T-helper 2 cell treated with Interferon-gamma antibody and Interleukin-4, amounts not matched to agents 5 μg/mL and 100 μg/mL, for 36 hours (primary cell): Measurements from ENCODE around the gene LBX1.

Source experiments
- DNase-seq: peaks from one replicate; pipeline ENCODE4 v3.0.0; 2021; ENCODE audit warnings: low spot score
- H3K27ac Mint-ChIP-seq: one replicate; pipeline ENCODE4 v1.8.0; 2021; ENCODE audit warnings: mild to moderate bottlenecking, mixed read lengths
- H3K27me3 Mint-ChIP-seq: one replicate; pipeline ENCODE4 v1.8.0; 2021; ENCODE audit warnings: low read depth, mixed read lengths
- H3K36me3 Mint-ChIP-seq: one replicate; pipeline ENCODE4 v1.8.0; 2021; ENCODE audit warnings: low read depth, mixed read lengths
- H3K4me1 Mint-ChIP-seq: one replicate; pipeline ENCODE4 v1.8.0; 2021; ENCODE audit warnings: low read depth, mixed read lengths
- H3K4me3 Mint-ChIP-seq: one replicate; pipeline ENCODE4 v1.8.0; 2022; ENCODE audit warnings: mild to moderate bottlenecking, moderate library complexity, mixed read lengths
- H3K9me3 Mint-ChIP-seq: one replicate; pipeline ENCODE4 v1.8.0; 2021; ENCODE audit warnings: mixed read lengths

The LBX1 gene

GRCh38 chr10:101258179-101258885, 29.1 kb upstream of the LBX1 start:
- no peak for DNase-seq
- Mint-ChIP-seq H3K9me3 (no peaks in the 10 kb centered on the region), H3K27me3 (peaks cover 31% of the 10 kb centered on the region), H3K27ac (no peak overlapping the region), H3K36me3 (no peaks in the 10 kb centered on the region), H3K4me3 (no peak overlapping the region), H3K4me1 (no peaks in the 10 kb centered on the region)

DNA sequence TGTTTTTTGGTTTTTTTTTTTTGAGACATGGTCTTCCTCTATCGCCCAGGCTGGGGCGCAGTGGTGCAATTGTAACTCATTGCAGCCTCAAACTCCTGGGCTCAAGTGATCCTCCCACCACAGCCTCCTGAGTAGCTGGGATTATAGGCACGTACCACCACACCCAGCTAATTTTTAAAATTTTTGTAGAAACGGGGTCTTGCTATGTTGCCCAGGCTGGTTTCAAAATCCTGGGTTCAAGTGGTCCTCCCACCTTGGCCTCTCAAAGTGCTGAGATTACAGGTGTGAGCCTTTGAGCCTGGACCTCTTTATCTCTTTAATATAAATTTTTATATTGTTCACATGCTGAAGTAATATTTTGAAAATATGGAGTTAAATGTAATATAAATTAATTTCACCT, 28.2 kb upstream of the LBX1 start:
- no peak for DNase-seq
- H3K27ac Mint-ChIP-seq: no peak overlapping the region
- H3K36me3 Mint-ChIP-seq: no peaks in the 10 kb centered on the region
- H3K27me3 Mint-ChIP-seq: peaks cover 24% of the 10 kb centered on the region
- H3K4me1 Mint-ChIP-seq: no peaks in the 10 kb centered on the region
- no peaks in the 10 kb centered on the region for H3K9me3 Mint-ChIP-seq
- H3K4me3 Mint-ChIP-seq: no peak overlapping the region

- H3K27me3 Mint-ChIP-seq: peaks cover 22% of the 10 kb centered on the region
These were observed 27.8 kb upstream of the LBX1 start for GRCh38 chr10:101257084-101257483.

GRCh38 chr10:101256387-101256786, 27.1 kb upstream of the LBX1 start:
- H3K4me1 Mint-ChIP-seq: no peaks in the 10 kb centered on the region
- H3K9me3 Mint-ChIP-seq: no peaks in the 10 kb centered on the region
- no peaks in the 10 kb centered on the region for H3K36me3 Mint-ChIP-seq
- no peak overlapping the region for H3K27ac Mint-ChIP-seq
- DNase-seq: no peak
- H3K27me3 Mint-ChIP-seq: peaks cover 21% of the 10 kb centered on the region
- no peak overlapping the region for H3K4me3 Mint-ChIP-seq

More at GRCh38 chr10:101257084-101257483, 27.8 kb upstream of the LBX1 start:
- Mint-ChIP-seq H3K4me3 (no peak overlapping the region), H3K4me1 (no peaks in the 10 kb centered on the region), H3K9me3 (no peaks in the 10 kb centered on the region), H3K27ac (no peak overlapping the region), H3K36me3 (no peaks in the 10 kb centered on the region)
- DNase-seq: no peak

DNA sequence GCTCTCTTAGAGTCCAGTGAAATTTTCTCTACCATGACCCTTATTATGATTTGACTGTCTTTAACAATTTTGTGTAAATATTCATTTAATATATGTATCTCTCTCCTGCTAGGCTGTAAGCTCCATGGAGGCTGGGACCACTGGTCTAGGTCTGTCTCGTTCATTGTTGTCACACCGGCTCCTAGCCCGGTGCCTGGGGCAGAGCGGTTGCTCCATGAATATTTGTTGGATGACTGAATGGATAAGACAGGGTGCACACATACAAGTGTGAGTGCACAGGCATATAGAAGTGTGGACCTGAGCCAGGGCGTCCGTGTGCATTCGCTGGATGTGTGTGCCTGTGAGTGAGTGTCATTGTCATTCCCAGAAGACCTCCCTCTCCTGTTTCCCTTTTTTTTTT, 20.9 kb upstream of the LBX1 start:
- H3K27me3 Mint-ChIP-seq: peaks cover 20% of the 10 kb centered on the region
- no peaks in the 10 kb centered on the region for H3K9me3 Mint-ChIP-seq
- no peak for DNase-seq
- no peaks in the 10 kb centered on the region for H3K36me3 Mint-ChIP-seq
- no peaks in the 10 kb centered on the region for H3K4me1 Mint-ChIP-seq
- H3K27ac Mint-ChIP-seq: no peak overlapping the region
- H3K4me3 Mint-ChIP-seq: no peak overlapping the region

DNA sequence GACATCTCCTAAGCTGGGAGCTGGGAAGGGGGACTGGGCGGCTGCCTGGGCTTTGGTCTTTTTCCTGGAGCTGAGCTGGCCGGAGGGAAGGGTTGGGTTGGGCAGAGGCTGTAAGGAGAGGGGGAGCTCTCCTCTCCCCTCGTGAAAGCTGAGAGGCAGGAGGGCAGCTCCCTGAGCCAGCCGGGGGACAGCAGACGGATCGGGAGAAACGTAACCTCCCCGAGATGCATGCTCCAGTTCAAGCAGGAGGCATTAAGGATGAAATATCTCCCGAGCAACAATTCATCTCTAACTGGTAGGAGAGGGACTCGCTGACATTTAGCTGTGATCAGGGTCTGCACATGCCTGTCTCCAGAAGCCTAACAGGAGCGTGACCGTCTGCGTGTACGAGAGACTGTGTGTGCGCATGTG, 19.9 kb upstream of the LBX1 start:
- peaks cover 26% of the 10 kb centered on the region for H3K27me3 Mint-ChIP-seq

GRCh38 chr10:101246639-101247038, 17.4 kb upstream of the LBX1 start:
- Mint-ChIP-seq H3K9me3 (no peaks in the 10 kb centered on the region), H3K4me3 (no peak overlapping the region), H3K27me3 (peaks cover 29% of the 10 kb centered on the region), H3K27ac (no peak overlapping the region), H3K36me3 (no peaks in the 10 kb centered on the region), H3K4me1 (no peaks in the 10 kb centered on the region)
- DNase-seq: no peak

More for the DNA sequence above, 19.9 kb upstream of the LBX1 start:
- Mint-ChIP-seq H3K27ac (no peak overlapping the region), H3K9me3 (no peaks in the 10 kb centered on the region), H3K36me3 (no peaks in the 10 kb centered on the region), H3K4me1 (no peaks in the 10 kb centered on the region), H3K4me3 (no peak overlapping the region)
- DNase-seq: no peak

DNA sequence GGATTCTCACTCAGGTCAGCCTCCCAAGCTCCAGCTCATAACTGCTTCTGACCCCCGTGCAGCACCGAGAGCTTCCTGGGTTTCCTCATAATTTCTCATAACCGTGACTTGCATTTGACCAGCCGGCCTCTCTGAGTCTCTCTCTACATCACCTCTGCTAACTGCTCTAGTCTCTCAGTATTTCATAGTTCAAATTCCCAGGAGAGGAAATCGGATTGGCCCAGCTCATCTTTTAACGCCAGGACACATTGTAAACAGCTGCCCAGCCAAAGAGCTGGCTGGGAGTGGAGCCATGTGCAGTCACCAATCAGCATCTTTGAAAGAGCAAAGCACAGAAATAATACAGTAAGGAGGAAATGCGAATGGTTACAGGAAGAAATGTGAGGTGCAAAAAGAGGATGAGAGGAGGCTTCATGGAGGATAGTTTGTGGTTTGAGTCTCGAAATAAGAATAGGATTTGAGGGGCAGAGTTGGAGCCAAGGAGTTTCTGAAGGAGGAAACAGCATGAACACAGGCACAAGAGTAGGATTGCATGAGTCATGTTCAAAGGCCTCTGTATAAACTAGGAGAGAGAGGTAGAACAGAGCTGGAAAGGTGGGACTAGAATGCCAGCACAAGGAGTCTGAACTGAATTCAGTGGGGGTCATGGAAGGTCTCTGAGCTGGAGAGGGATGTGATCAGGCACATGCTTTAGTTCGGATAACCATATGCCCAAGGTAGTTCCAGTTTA, 15.2 kb upstream of the LBX1 start:
- Mint-ChIP-seq H3K9me3 (no peaks in the 10 kb centered on the region), H3K27me3 (peaks cover 45% of the 10 kb centered on the region)

DNA sequence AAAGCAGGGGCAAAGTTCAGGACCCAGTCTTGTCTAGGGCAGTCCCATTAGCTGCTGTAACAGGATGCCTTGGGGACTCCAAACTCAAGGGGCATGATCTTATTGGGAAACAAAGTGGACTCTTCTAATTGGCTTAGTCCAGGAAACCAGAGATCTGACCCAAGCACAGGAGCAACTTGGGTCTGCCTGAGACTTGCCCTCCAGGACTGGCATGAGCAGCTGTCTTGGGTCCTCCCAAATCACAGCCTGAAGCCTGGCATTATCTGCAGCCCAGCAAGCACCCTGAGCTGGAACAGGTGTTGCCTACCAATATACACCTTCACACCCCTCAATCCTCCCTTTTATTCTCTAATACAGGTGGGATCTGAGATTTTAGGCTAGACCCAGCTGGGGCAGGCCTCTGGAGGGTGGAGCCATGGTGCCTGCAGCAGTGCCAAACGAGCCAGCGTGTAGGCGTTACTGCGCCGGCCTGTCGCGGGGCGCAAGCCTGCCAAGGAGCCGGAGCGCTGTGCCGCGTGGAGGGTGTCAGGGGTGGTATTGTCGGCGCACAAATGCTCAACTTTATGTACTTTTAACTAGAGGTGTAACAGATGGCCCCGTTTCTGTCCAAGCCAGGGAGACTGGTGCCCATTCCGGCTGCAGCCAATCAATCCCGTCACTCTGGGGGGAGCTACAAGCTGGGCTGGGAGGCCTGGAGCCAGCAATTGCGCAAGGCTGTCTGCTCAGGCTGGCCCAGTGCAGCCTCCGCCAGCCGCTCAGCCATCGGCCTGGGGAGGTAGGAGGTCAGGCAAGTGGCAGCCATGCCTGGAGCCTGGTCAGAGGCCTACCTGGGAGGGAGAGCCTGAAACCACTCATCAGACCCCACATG, 12.8 kb upstream of the LBX1 start:
- H3K36me3 Mint-ChIP-seq: no peaks in the 10 kb centered on the region
- H3K27me3 Mint-ChIP-seq: peaks cover 62% of the 10 kb centered on the region
- no peak overlapping the region for H3K4me3 Mint-ChIP-seq
- H3K4me1 Mint-ChIP-seq: peaks cover 3% of the 10 kb centered on the region
- no peak for DNase-seq
- no peak overlapping the region for H3K27ac Mint-ChIP-seq
- no peaks in the 10 kb centered on the region for H3K9me3 Mint-ChIP-seq

More for the DNA sequence above, 15.2 kb upstream of the LBX1 start:
- Mint-ChIP-seq H3K4me3 (no peak overlapping the region), H3K27ac (no peak overlapping the region), H3K36me3 (no peaks in the 10 kb centered on the region), H3K4me1 (no peaks in the 10 kb centered on the region)
- no peak for DNase-seq

GRCh38 chr10:101238732-101239105, 9.5 kb upstream of the LBX1 start:
- peaks cover 6% of the 10 kb centered on the region for H3K4me1 Mint-ChIP-seq
- H3K9me3 Mint-ChIP-seq: no peaks in the 10 kb centered on the region
- H3K27ac Mint-ChIP-seq: no peak overlapping the region
- H3K27me3 Mint-ChIP-seq: peaks cover 72% of the 10 kb centered on the region
- no peak for DNase-seq
- H3K36me3 Mint-ChIP-seq: no peaks in the 10 kb centered on the region
- H3K4me3 Mint-ChIP-seq: no peak overlapping the region

GRCh38 chr10:101237982-101238731, 8.9 kb upstream of the LBX1 start:
- no peak overlapping the region for H3K27ac Mint-ChIP-seq
- no peaks in the 10 kb centered on the region for H3K36me3 Mint-ChIP-seq
- H3K27me3 Mint-ChIP-seq: peaks cover 77% of the 10 kb centered on the region
- peaks cover 6% of the 10 kb centered on the region for H3K4me1 Mint-ChIP-seq
- H3K9me3 Mint-ChIP-seq: no peaks in the 10 kb centered on the region
- H3K4me3 Mint-ChIP-seq: no peak overlapping the region
- no peak for DNase-seq

GRCh38 chr10:101237081-101237981, 8.1 kb upstream of the LBX1 start:
- Mint-ChIP-seq H3K4me1 (peaks cover 6% of the 10 kb centered on the region), H3K27ac (no peak overlapping the region), H3K4me3 (no peak overlapping the region), H3K36me3 (no peaks in the 10 kb centered on the region), H3K9me3 (no peaks in the 10 kb centered on the region), H3K27me3 (peaks cover 80% of the 10 kb centered on the region)
- DNase-seq: no peak
